Measurements from ENCODE around the gene AGTR1.

The AGTR1 gene

GRCh38 chr3:148709560-148710253, 12.0 kb downstream of the AGTR1 start:
- TF ChIP-seq CTCF (conservative IDR thresholded peaks at IDR 0.05) (no peak), ZFX (IDR thresholded peaks at IDR 0.05) (no peak)
- H3K27ac ChIP-seq = no peak overlapping the region

GRCh38 chr3:148710665-148711064, 13.0 kb downstream of the AGTR1 start:
- no peak overlapping the region for H3K27ac ChIP-seq
- TF ChIP-seq ZFX (IDR thresholded peaks at IDR 0.05) (no peak), CTCF (conservative IDR thresholded peaks at IDR 0.05) (no peak)

GRCh38 chr3:148711981-148712666, 14.4 kb downstream of the AGTR1 start:
- no peak overlapping the region for H3K27ac ChIP-seq
- TF ChIP-seq CTCF (conservative IDR thresholded peaks at IDR 0.05) = no peak
- no peak for TF ChIP-seq ZFX (IDR thresholded peaks at IDR 0.05)

GRCh38 chr3:148714521-148714920, 16.8 kb downstream of the AGTR1 start:
- H3K27ac ChIP-seq = no peak overlapping the region
- no peak for TF ChIP-seq CTCF (conservative IDR thresholded peaks at IDR 0.05)
- no peak for TF ChIP-seq ZFX (IDR thresholded peaks at IDR 0.05)

- H3K27ac ChIP-seq = no peak overlapping the region
- TF ChIP-seq CTCF (conservative IDR thresholded peaks at IDR 0.05) (peak; percentile 24; the same call in 1 of the 2 replicates), ZFX (IDR thresholded peaks at IDR 0.05) (no peak)
Observed at GRCh38 chr3:148716657-148717056, 19.0 kb downstream of the AGTR1 start.

- H3K27ac ChIP-seq = no peak overlapping the region
- TF ChIP-seq ZFX (IDR thresholded peaks at IDR 0.05) (no peak), CTCF (conservative IDR thresholded peaks at IDR 0.05) (no peak)
Observed at GRCh38 chr3:148717885-148718561, 20.3 kb downstream of the AGTR1 start.

All from C4-2B (cell line).